Measurements from ENCODE around the gene ATP11A.
"Not testable (repeated sequence)": the region's sequence is repeated elsewhere in the genome, so short reads cannot be mapped to it uniquely, and the experiment has no call there.

The ATP11A gene

DNA sequence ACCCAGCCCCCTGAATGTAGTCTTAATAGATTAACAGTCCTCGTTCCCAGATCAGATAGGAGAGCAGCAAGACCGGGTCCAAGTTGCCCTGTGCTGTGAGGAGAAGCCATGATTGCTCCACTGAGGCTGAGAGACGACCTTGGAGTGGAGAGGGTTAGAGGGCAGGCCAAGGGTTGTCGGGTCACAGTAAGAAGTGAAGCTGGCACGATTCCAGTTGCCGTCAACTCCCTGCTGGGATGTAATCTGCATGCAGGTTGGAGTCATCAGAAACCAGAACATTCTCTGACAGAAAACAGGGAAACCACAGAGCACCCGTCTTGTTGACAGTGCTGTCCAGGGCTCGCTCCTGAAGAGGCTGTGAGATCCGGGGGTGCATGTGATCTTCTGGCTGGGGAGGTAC lies 19.0 kb upstream of the ATP11A start:
- no peak for DNase-seq (ENCODE audit: low read depth)

DNA sequence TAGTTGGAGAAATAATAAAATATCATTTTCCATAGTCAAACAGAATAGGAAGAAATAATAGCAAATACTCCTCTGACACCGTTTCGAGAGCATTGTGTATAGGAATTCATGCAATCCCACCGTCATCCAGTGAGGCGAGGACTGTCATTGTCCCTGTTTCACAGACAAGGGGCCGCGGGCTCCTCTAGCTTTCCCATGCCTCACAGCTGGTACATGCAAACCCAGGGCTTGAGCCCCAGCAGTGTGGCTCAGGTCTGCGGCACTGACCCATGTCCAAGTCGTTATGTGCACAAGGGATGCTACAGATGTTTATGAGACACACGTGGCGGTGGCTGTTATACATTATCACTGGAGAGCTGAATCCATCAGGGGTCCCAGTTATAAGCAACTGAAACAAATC lies 18.5 kb upstream of the ATP11A start:
- DNase-seq (ENCODE audit: low read depth), result no peak

DNA sequence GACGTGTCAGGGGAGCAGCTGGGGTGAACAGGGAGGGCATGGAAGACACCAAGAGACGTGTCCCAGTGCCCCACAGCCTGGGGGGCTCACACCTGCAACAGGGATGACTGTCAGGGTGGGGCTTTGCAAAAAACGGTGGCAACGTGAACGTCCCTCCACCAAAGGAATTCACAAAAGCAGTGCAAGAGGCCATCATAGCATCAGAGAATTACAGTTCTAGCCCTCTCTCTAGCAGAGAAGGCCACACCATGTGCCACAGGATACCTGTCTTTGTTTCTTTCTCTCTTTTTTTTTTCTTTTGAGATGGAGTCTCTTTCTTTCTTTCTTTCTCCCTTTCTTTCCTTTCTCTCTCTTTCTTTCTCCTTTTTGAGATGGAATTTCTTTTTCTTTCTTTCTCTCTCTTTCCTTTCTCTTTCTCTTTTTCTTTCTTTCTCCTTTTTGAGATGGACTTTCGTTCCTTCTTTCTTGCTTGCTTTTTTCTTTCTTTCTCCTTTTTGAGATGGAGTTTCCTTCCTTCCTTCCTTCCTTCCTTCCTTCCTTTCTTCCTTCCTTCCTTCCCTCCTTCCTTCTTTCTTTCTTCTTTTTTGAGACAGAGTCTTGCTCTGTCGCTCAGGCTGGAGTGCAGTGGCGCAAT lies 17.1 kb upstream of the ATP11A start:
- no peak for DNase-seq (ENCODE audit: low read depth)

DNA sequence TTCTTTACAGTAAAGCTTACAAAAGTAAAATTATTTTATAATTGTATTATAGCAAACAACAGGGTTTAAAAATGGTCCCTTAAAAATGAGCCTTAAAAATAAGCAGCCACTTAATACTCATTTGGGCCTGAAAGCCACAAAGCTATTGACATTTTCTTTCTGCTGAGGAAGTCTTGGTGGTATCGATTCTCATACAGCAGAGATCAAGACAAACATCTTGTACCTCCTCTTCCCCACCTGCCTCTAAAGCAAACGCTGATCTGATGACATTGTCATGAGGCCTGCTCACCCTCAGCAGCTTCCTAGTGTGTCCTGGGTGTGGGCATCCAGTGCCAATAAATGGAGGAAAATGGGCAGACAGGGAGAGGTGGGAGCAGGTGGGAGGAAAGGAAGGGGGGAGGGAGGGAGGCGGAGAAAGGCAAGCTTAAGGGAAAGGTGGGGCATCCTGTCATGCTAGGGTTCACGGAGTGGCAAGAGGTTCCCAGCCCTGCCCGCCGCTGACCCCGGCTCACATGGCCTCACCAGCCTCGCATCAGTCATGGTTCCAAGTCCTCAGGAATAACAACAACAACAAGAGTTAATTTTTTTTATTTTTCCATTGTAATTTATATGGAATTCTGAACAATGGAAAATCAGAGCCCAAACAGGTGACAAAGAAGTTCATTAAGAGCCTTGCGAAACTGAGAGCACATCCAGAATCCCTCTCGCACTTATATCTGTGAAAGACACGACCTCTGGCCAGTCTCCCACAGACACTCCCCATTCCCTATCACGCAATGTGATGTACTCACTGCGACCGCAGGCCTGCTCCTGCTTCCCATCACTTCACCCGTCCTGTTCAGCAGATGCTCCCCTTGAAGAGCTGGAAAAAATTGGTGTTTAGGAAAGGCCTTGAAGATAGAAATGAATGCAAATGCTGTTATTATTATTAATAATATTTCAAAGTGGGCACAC lies 15.1 kb upstream of the ATP11A start:
- DNase-seq (ENCODE audit: low read depth), result no peak

DNA sequence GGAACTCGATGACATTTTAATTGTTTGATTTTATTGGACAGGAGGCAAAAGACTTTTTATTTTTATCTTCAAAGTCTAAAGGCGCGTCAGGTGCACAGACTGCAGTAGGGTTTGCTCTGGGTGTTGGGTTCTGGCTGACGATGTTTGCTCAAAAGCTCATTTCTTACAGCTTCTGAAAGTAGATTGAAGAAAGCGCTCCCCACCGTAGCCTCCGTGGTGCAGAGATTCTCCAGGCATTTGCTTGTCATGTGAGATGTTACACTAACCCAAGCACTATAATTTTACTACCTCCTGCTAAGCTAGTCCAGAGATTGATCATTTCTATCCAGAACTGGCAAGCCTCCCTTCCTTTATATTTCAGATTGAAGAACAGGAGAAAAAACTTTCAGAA lies 14.5 kb upstream of the ATP11A start:
- no peak for DNase-seq (ENCODE audit: low read depth)

DNA sequence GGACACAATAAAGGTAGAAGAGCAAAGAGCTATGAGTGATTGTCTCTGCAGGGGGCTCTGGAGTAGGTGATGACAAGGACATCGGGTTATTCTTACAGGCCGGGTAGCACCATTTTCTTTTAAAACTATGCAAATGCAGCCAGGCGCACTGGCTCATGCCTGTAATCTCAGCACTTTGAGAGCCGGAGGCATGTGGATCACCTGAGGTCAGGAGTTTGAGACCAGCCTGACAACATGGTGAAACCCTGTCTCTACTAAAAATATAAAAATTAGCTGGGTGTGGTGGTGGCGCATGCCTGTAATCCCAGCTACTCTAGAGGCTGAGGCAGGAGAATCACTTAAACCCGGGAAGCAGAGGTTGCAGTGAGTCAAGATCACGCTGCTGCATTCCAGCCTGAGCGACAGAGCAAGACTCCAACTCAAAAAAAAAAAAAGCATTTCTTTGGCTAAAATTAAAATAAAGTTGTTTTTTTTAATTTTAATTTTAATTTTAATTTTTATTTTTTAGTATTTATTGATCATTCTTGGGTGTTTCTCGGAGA lies 12.3 kb upstream of the ATP11A start:
- not testable (repeated sequence) for DNase-seq (ENCODE audit: low read depth)

DNA sequence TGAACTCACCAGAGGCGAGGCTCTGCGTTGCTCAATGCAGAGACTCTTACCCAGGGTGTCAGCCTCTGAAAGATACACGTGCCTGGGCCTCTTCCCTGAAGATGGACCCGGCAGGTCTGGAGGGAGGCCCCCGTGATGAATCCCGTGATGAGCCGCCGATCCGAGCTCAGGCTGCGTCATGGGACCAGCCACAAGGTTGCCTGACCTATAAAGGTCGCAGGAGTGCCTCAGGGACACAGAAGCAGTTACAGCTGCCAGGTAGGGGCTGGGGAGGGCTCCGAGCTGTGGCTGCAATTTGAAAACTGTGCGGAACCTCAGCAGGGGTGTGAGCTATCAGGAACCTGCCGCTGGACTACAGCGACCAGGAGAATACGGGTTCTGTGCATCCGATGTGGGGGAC lies 10.5 kb upstream of the ATP11A start:
- no peak for DNase-seq (ENCODE audit: low read depth)

DNA sequence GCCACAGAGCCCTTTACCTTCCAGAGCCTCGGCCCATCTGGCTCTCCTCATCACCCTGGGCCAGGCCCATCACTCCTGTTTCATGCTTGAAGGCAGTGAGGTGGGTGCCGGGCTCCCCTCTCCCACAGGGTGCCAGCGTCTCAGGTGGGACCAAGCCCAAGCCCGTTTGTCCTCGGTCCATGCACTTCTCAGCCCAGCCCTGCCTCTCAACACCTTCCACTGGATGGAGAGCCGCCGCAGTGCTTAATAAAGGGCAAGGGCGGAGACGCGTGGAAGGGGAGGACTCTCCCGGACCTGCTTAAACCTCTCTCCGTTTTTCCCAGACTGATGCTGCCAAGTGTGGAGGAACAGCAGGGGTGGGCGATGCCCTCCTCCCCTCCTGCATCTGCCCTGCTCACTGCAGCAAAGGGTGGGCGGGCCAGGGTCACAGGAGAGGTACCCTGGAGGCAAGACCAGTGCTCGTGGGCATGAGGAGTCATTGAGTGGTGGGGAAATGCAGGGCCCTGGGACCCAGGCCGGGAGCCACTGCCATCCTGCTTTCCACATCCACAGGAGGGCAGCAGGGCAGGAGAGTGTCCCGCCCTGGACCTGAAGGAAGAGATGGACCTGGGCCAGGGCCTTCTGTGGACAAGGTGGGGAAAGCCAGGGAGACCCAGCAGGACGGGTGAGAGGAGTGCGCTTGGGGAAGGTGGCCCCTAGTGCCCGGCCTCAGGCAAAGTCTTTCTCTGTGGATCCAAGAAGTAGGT lies 9.7 kb upstream of the ATP11A start:
- no peak for DNase-seq (ENCODE audit: low read depth)

DNA sequence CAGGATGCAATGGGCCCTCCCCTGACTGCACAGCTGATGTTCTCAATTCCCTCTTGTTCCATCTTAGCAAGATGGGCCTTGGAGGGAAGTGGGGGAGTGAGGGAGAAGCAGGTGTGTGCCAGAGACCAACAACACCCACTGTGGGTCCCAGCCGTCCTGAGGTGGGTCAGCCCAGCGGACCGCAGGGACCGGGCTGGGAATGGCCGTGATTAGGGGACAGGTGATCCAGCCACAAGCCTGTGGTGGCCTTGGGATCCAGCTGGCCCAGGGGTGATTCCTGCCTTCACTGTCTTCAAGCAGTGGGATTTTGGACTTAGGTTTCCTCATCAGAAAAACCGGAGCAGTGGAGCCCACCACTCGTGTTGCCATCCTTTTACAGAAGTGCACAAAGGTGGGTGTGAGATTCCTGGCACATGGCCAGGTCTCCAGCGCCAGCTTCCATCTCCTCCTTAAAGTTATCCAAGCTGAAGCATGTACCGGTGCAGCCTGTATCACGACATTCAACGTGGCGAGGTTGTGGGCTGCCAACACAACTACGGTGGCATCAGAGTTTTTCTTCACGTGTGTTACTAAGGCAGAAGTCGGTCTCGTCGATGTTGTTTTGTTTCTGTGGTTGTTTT lies 9.0 kb upstream of the ATP11A start:
- no peak for DNase-seq (ENCODE audit: low read depth)

DNA sequence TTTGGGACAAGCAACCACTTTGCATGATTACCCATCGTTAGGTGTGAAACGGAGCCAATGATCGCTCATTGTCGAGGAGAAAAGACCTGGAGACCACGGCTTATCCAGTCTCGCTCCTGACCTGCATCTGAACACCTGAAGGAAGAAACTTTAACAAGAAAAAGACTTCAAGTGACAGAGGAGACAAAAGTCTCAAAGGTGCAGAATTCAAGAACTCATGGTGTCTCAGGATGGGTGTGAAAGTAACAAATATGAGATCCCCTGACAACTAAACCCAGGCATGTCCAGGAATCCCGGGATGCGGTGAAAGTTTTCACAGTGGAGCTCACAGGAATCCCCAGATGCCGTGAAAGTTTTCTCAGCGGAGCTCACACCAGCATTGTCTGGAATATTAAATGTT lies 6.3 kb upstream of the ATP11A start:
- no peak for DNase-seq (ENCODE audit: low read depth)

DNA sequence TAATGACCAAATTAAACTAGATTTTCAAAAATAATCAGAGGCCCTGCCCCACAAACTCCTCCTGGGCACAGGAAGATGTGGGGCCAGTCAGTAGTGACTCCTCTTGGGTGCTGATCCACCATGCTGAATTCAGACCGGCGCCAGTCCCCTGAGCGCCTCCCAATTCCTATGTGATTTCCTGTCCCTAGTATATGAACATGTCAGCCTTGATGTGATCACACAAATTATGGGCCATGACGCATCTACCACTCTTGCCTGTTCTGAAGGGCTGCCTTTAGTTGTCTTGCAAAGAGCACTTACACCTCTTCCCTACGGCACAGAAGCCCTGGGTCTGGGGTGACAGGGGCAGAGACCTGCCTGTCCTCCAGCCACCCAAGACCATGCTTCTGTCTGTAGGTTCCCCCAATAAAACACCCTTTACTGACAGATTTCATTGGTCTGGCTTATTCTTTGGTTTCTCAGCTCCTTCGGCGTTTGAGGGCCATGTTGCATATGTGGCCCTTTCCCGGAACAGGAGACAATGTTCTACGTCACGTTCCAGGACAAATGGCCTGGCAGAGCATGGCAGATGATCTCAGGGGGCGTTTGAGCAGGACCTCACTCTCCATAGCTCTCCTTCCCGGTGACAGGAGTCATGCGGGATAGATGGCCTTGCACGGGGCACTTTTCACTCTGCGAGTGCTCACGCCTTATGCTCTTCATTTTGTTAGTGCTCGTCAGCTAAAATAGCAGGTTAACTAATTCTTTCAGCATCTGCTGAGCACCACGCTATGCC lies 5.6 kb upstream of the ATP11A start:
- DNase-seq (ENCODE audit: low read depth), result no peak

DNA sequence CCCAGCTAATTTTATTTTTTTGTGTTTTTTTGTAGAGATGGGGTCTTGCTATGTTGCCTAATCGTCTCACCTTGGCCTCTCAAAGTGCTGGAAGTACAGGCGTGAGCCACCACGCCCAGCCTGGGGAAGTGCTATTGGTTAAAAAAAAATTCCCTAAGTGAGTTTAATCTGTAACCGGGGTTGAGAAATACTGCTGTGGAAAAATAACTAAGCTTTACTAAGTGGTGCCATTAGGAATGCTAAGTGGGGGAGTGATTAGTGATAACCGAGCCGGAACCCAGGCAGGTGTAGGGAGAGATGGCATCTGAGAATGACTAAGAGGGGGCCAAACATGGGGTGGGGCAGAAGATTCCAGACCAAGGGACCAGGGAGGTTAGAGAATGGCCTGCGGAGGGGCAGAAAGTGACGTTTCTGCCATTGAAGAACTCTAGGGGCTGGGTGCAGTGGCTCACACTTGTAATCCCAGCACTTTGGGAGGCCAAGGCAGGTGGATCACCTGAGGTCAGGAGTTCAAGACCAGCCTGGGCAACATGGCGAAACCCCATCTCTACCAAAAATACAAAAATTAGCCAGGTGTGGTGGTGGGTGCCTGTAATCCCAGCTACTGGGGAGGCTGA lies 4.5 kb upstream of the ATP11A start:
- DNase-seq (ENCODE audit: low read depth), result not testable (repeated sequence)

DNA sequence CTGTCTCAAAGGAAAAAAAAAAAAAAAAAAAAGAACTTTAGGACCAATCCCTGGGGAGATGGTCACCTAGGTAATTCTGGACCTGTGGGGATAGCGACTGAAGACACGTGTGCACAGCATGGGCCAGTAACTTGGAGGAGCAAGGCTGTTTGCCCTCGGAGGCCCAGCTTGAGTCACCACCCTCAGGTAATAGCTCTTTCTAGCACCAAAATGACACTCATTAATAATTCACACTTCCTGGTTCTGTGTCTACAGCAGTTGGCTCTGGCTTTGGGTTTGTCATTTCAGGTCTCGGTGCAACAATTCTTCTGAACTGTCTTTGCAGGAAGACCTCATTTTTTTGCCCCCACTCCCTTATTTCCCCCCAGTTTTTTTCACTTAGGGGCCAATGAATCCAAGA lies 3.9 kb upstream of the ATP11A start:
- no peak for DNase-seq (ENCODE audit: low read depth)

DNA sequence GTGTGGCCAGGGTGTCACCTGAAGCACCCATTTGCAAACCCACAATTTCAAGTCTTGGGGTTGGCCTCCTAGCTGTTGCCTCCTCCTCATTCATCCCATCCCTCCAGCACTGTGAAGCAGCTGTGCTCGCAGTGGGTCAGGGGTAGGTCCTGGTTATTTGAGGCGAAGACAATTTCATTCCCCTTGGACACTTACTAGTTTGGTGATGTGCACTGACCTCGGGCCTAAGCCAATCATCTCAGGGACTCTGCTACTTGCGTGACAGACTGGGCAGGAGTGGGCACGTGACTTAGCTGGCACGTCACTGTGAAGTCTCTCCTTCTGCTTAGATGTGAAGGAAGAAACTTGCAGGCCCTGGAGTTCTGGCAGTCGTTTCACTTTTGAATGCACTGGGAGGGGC lies 3.5 kb upstream of the ATP11A start:
- no peak for DNase-seq (ENCODE audit: low read depth)

DNA sequence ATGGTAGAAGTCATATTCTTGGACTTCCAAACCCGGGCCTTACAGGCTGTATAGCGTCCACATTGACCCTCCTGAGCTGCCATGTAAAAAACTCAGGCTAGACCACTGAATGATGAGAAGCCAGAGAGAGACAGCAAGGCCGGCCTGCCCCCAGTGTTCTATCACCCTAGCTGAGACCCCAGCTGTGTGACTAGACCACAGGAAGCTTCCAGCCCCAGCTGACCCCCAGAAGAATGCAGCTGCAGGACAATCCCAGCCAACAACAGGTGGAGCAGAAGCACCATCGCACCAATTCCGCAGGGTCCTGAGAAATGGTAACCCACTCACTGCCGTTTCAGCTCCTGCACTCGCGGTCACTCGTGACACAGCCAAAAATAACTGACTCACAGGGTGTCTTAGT lies 2.9 kb upstream of the ATP11A start:
- DNase-seq (ENCODE audit: low read depth), result no peak

DNA sequence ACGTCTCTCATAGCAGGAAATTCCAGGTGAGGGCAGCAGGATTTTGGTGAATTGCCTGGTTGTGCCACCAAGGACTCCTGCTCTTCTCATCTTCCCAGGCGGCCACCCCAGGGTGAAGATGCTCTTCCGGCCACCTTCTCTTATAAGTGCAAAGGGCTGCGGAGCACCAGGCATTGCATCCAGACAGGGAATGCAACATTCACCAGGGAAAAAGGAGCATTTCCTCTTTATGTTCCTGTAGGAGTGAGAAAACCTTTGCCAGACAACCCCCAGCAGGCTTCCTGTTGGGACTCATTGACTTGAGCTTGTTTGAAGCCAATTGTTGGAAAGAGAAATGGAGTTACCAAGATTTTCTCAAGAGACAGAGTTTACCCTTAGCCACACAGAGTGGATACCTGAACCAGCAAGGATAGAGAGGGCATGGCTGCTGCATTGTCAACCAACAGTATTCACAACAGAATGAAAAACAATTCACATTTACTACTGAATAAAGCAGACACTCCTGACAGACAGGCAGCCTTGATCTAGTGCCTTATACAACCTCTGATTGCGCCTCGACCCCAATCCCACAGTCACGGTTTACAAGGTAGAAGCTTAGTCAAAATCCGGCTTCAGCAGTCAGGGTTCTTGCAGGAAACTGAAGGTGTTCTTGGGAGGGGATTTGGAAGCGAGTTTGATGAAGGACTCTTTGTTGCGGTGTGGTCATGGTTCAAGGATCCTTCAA lies 1.8 kb upstream of the ATP11A start:
- DNase-seq (ENCODE audit: low read depth), result no peak

DNA sequence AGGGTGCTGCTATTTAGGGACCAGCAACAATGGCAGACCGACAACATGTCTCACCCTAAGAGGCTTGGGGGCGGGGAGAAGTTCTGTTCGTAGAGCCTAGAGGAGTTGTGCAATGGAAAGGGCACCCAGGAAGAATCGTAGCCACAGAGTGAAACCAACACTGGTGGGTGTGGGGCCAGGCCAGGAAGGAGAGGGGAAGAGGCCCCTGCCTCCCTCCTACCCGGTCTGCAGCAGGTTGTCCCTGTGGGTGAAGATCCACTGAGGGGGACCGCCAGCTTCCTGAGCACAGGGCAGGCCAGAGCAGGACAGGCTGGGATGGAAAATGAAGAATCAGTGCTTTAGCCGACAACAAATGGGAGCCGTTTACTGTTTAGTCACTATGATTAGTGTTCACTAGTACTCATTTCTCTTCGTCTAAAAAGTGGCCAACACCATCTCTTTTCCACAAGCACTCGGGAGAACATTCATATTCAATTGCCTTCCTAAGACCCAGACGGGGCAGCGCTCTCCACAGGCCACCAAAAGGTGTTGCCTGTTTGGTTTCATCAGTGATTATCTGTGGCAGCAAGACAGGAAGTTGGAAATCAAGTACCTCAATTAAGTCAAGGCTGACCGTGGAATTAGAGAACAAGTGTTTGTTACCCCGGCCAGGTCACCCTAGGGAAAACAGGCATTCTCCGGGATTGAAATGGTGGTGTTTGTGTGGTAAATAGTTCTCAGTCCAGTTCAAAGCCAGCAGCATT lies 1.1 kb upstream of the ATP11A start:
- DNase-seq (ENCODE audit: low read depth), result peak; percentile 19

DNA sequence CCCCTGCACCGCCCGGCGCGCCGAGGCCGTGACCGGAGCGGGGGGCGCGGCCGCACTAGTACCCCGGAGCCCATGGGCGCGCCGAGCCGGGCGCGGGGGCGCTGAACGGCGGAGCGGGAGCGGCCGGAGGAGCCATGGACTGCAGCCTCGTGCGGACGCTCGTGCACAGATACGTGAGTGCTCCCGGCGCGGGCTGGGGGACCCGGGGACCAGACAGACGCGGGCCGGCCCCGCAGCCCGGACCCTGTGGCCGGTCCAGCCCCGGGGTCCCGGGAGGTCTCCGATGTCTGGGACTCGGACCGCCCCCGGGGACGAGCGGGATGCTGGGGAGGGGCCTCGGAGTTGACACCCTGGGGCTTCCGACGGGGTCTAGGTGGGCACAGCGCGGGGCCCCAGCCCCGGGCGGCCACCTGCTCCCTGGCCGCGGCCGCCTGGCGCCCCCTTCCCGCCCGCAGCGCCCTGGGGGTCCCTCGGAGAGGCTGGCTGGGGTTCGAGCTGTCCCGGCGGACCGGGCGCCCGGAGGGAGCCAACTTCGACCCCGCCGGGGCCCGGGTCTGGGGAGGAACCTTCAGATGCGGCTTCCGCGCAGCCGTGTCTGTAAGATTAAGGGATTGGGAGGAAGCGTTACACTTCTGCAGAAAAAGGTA lies 568 bp downstream of the ATP11A start:
- DNase-seq (ENCODE audit: low read depth), result peak; percentile 8

DNA sequence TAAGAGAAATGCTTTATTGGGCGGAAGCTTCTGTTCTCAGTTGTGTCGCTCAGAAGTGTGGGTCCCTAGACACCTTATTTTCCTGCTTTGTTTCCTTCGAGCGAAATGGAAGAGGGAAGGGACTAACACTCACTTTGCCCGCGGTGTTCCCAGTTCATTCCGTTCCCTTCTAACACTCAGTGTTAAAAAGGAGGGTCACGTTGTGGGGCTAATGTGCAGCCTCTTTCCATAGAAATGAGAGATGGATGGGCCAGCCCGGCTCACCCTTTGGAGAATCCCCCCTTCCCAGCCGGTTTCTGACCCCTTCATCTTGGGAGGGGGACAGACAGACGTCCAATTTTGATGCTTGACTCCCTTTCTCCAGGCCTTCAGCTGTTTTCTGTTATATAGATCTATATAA lies 2.3 kb downstream of the ATP11A start:
- DNase-seq (ENCODE audit: low read depth), result no peak
